ENCODE data around the gene PLXNA2. TPM values are rescaled to one million over a fixed set of nuclear protein-coding genes. Genes with fewer than 3 reads are reported as not detected.

The PLXNA2 gene
- total and polyA plus RNA-seq, 3 donors from 2014 or later: 4.1 to 5.5 (median 4.7) TPM

DNA sequence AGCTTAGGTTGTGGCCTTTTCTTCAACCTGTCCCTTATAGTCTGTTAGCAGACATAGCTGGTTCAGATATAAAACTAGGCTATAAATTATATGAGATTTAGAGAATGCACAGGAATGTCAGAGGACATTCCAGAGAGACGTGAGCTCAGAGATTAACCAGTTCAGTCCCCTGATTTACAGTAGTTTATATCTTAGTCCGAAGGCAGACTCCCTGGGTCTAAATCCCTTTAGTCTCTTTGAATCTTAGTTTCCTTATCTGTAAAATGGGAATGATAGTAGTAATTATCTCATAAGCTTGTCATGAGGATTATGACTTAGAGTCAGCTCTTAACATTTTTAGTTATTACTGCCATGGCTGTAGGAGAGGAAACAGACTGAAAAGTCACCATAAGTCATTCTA, 45.5 kb upstream of the PLXNA2 start:
- Histone ChIP-seq H3K4me3 (no peak overlapping the region), H3K4me1 (no peaks in the 10 kb centered on the region), H3K27ac (no peak overlapping the region), H3K9me3 (no peaks in the 10 kb centered on the region), H3K36me3 (ENCODE audit: low read depth, missing control alignments) (no peaks in the 10 kb centered on the region), H3K27me3 (no peaks in the 10 kb centered on the region)
- intact Hi-C loops (cut with DNase I; ENCODE audit: low total_unique reads): no loop called here
- DNase-seq: no peak
- WGBS, 2 donors: 78 to 80% methylated on average over 2 of the region's 2 CpGs
- TF ChIP-seq, protein P1, sequence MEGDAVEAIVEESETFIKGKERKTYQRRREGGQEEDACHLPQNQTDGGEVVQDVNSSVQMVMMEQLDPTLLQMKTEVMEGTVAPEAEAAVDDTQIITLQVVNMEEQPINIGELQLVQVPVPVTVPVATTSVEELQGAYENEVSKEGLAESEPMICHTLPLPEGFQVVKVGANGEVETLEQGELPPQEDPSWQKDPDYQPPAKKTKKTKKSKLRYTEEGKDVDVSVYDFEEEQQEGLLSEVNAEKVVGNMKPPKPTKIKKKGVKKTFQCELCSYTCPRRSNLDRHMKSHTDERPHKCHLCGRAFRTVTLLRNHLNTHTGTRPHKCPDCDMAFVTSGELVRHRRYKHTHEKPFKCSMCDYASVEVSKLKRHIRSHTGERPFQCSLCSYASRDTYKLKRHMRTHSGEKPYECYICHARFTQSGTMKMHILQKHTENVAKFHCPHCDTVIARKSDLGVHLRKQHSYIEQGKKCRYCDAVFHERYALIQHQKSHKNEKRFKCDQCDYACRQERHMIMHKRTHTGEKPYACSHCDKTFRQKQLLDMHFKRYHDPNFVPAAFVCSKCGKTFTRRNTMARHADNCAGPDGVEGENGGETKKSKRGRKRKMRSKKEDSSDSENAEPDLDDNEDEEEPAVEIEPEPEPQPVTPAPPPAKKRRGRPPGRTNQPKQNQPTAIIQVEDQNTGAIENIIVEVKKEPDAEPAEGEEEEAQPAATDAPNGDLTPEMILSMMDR (IDR thresholded peaks at IDR 0.05): no peak

DNA sequence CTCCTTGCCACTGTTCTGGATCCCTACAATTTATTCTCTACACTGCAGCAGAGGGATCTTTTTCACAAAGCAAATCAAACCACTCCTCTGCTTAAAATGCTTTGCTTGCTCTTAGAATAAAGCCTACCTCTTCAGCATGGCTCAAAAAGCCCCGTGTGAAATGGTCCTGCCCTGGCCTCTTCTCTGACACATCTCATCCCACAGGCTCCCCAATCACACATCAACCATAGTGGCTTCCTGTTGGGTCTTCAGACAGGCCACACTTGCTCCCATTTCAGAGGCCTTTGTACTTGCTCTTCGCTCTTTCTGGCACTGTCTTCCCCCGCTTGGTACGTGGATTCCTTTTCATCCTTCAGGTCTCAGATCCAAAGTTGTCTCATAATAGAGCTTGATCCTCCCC, 44.3 kb upstream of the PLXNA2 start:
- WGBS, 2 donors: 90 to 95% methylated on average over 4 of the region's 4 CpGs
- H3K36me3 ChIP-seq (ENCODE audit: low read depth, missing control alignments): no peaks in the 10 kb centered on the region
- no peaks in the 10 kb centered on the region for H3K4me1 ChIP-seq
- no peaks in the 10 kb centered on the region for H3K27me3 ChIP-seq
- H3K9me3 ChIP-seq: no peaks in the 10 kb centered on the region
- intact Hi-C loops (cut with DNase I; ENCODE audit: low total_unique reads): no loop called here
- H3K27ac ChIP-seq: no peak overlapping the region
- H3K4me3 ChIP-seq: no peak overlapping the region
- TF ChIP-seq POLR2A (IDR thresholded peaks at IDR 0.05): no peak
- TF ChIP-seq, protein P1 (IDR thresholded peaks at IDR 0.05): no peak
- no peak for DNase-seq

DNA sequence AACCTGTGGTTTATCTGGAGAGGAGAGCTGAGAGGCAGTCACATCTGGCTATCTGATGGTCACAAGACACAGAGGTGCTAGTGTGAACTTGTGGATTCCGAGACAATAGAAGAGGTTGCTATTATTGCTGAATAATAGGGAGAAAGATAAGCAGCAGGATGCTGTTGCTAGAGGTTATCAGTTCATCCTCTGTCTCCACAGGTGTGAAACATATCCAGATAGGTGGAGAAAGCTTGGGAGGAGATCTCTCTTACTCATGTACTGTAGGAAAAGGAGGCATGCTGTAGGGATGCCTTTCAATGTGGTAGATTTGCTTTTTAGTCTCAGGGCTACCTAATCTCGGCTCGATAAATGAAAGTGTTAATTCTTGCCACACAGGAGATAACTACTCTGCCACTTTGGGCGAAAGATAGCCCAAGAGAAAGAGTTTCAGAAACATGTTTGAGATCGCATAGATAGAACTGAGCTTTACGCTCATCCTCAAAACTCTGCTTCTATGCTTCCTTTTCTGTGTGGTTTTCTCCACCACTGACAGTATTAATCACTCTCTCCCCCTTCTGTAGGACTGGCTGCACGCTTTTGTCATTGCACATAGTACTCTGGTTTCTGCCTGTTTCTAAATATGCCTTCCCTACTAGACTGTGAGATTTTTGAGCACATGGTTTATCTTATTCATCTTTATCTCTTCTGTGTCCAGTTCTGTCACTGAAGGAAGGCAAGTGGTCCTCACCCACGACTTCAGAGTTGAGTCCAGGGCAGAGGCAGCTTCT, 36.7 kb upstream of the PLXNA2 start:
- Histone ChIP-seq H3K36me3 (ENCODE audit: low read depth, missing control alignments) (no peaks in the 10 kb centered on the region), H3K4me3 (no peak overlapping the region), H3K4me1 (no peaks in the 10 kb centered on the region), H3K27ac (no peak overlapping the region), H3K9me3 (no peaks in the 10 kb centered on the region), H3K27me3 (no peaks in the 10 kb centered on the region)
- no peak for DNase-seq
- WGBS, 2 donors: 68 to 74% methylated on average over 8 of the region's 8 CpGs
- intact Hi-C loops (cut with DNase I; ENCODE audit: low total_unique reads): no loop called here
- TF ChIP-seq, protein P1 (IDR thresholded peaks at IDR 0.05): no peak
- TF ChIP-seq POLR2A (IDR thresholded peaks at IDR 0.05): no peak

DNA sequence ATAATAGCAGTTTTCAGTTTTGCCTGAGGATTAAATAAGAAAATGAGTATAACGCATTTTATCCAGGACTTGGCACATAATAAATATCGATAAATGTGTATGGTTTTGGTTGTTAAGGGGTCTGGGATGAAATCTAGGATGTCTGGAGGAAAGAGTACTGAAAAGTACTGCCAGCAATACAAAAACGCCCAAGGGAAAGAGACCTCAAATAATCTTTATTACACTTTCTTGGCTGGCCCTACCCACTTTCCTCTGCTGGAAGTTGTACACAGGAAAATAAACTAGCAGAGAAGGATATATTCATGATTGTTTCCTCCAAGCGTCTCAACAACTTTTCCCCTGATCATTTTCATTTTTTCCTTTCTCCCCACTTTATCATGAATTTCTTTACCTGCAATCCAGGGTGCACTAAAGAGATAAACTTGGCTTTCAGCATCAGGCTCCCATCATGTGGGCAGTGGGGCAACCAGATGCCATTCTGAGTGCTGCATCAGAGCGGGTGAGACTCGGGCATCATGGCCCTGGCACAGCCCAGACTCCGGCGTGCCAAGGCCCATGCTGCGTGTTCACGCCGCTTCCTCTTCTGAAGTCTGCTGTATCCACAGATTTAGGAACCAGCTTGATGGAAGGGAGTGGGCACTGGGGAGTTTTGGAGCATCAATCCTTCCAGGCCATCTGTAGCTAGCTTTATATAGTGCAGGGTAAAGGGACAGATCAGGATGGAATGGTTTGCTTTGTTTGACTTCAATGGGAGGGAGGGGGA, 35.8 kb upstream of the PLXNA2 start:
- WGBS, 2 donors: 72 to 76% methylated on average over 11 of the region's 11 CpGs

More for the DNA sequence above, 35.8 kb upstream of the PLXNA2 start:
- TF ChIP-seq POLR2A (IDR thresholded peaks at IDR 0.05): no peak
- TF ChIP-seq, protein P1 (IDR thresholded peaks at IDR 0.05): no peak
- no peak overlapping the region for H3K4me3 ChIP-seq
- no peaks in the 10 kb centered on the region for H3K4me1 ChIP-seq
- no peak for DNase-seq
- H3K27ac ChIP-seq: no peak overlapping the region
- intact Hi-C loops (cut with DNase I; ENCODE audit: low total_unique reads): no loop called here
- no peaks in the 10 kb centered on the region for H3K9me3 ChIP-seq
- H3K36me3 ChIP-seq (ENCODE audit: low read depth, missing control alignments): no peaks in the 10 kb centered on the region
- H3K27me3 ChIP-seq: no peaks in the 10 kb centered on the region
